Gastrocnemius medialis (tissue), 4 donors: ENCODE measurements around the gene KIAA1614. TPM values are rescaled to one million over a fixed set of nuclear protein-coding genes. Genes with fewer than 3 reads are reported as not detected.

Experiments used
- ATAC-seq, 2 donors: fragments of 150-250 bp; one replicate each; pipeline ENCODE4 v1.9.1; 2016
- DNase-seq, 2 donors: peaks; one replicate each; pipeline ENCODE4 v3.0.0-alpha.2; 2019
- H3K27ac ChIP-seq, 4 donors: fragments of 200-600 bp; sonication (generic); 1 replicate in 1 of 4; 2 replicates in 3 of 4; pipeline ENCODE4 v1.5.1; 2016 to 2018; ENCODE audit warnings: mild to moderate bottlenecking in 2 of 4, moderate library complexity in 1 of 4
- H3K27me3 ChIP-seq, 3 donors: fragments of 200-600 bp; sonication (generic) in 2 of 3; 1 replicate in 1 of 3; 2 replicates in 2 of 3; pipeline versions ENCODE4 v1.5.1 to v1.6.0; 2016 to 2019; ENCODE audit warnings: mild to moderate bottlenecking in 1 of 3, moderate library complexity in 1 of 3
- H3K36me3 ChIP-seq, 2 donors: fragments of 200-600 bp; sonication (generic) in 1 of 2; one replicate each; pipeline ENCODE4 v1.5.1; 2017 to 2018
- H3K4me1 ChIP-seq, 2 donors: fragments of 200-600 bp; sonication (generic) in 1 of 2; one replicate each; pipeline ENCODE4 v1.5.1; 2016 to 2017; ENCODE audit warnings: mild to moderate bottlenecking in 2 of 2
- H3K4me3 ChIP-seq, 4 donors: fragments of 200-600 bp; sonication (generic) in 3 of 4; 1 replicate in 1 of 4; 2 replicates in 3 of 4; pipeline ENCODE4 v1.5.1; 2016 to 2019; ENCODE audit warnings: mild to moderate bottlenecking in 2 of 4
- H3K9me3 ChIP-seq, 3 donors: fragments of 200-600 bp; sonication (generic) in 2 of 3; 1 replicate in 1 of 3; 2 replicates in 2 of 3; pipeline ENCODE4 v1.5.1; 2016 to 2019
- POLR2A ChIP-seq, 2 donors: fragments of 450-650 bp; IDR thresholded peaks; one replicate each; pipeline ENCODE4 v1.6.1; 2017; ENCODE audit warnings: antibody characterized with exemption in 2 of 2, mild to moderate bottlenecking in 2 of 2, moderate library complexity in 2 of 2
- in situ Hi-C, 4 donors: fragments of 200-750 bp; cut with MboI; loops; one replicate each; pipeline versions ENCODE4 v1.15.0 to v1.8.0; 2017; ENCODE audit warnings: low sequenced_read_pairs in 4 of 4
- intact Hi-C: fragments of 100-400 bp; cut with DNase I; formaldehyde crosslinking; loops from one replicate; pipeline ENCODE4 v1.15.1; 2023; ENCODE audit warnings: low total_unique reads
- total RNA-seq, 4 donors: library from RNA; depleted of rRNA; stranded (reverse); fragments of >200 nt; gene quantifications; one replicate each; pipeline versions ENCODE4 v1.1.0 to v1.2.3, GENCODE V29; 2016
- TF ChIP-seq, protein P1 (sequence below), 5 experiments: fragments of 450-650 bp in 3 of 5; fragments of 200-600 bp in 2 of 5; sonication (generic) in 2 of 5; IDR thresholded peaks in 4 of 5; conservative IDR thresholded peaks in 1 of 5; 1 replicate in 4 of 5; 2 replicates in 1 of 5; pipeline ENCODE4 v1.5.1; 2016 to 2019; ENCODE audit warnings: antibody characterized with exemption in 5 of 5, mild to moderate bottlenecking in 3 of 5, moderate library complexity in 3 of 5

KIAA1614 gene
- total RNA-seq, 4 donors from 2014 or later: 0.51 to 3.3 (median 1.3) TPM

DNA sequence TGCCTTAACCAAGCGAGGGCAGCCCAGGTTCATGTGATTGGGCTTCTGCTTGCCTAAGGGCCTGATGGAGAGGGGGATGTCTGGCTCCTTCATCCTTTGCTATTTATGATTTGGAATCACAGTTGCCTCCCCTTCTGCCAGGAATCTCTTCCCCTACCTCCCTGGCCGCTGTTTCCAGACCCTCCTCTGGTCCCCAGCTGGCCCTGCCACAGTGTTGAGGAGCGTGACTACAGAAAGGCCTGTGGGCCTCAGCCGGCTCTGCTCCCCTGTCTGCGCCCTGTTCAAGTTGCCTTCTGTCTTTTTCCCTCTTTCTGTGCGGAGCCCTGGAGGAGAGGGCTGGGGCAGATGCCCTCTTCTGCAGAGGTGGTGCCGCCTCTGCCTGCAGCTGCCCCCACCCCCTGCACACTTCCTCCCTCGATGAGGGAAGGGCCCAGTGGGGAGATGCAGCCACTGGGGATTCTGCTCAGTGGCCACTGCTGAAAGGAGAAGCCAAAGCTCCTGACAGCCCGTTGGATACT lies 6.5 kb downstream of the KIAA1614 start:
- Histone ChIP-seq H3K36me3 (no peaks in the 10 kb centered on the region), H3K27me3 (no peaks in the 10 kb centered on the region), H3K4me3 (no peak overlapping the region), H3K4me1 (no peaks in the 10 kb centered on the region), H3K27ac (no peak overlapping the region), H3K9me3 (no peaks in the 10 kb centered on the region)
- intact Hi-C loops (no loop called here), in situ Hi-C loops (no loop called here)
- ATAC-seq (no peak), DNase-seq (no peak)
- TF ChIP-seq POLR2A (IDR thresholded peaks at IDR 0.05): no peak
- TF ChIP-seq, protein P1, sequence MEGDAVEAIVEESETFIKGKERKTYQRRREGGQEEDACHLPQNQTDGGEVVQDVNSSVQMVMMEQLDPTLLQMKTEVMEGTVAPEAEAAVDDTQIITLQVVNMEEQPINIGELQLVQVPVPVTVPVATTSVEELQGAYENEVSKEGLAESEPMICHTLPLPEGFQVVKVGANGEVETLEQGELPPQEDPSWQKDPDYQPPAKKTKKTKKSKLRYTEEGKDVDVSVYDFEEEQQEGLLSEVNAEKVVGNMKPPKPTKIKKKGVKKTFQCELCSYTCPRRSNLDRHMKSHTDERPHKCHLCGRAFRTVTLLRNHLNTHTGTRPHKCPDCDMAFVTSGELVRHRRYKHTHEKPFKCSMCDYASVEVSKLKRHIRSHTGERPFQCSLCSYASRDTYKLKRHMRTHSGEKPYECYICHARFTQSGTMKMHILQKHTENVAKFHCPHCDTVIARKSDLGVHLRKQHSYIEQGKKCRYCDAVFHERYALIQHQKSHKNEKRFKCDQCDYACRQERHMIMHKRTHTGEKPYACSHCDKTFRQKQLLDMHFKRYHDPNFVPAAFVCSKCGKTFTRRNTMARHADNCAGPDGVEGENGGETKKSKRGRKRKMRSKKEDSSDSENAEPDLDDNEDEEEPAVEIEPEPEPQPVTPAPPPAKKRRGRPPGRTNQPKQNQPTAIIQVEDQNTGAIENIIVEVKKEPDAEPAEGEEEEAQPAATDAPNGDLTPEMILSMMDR (IDR thresholded peaks at IDR 0.05 in 4 of 5, conservative IDR thresholded peaks at IDR 0.05 in 1 of 5): no peak

DNA sequence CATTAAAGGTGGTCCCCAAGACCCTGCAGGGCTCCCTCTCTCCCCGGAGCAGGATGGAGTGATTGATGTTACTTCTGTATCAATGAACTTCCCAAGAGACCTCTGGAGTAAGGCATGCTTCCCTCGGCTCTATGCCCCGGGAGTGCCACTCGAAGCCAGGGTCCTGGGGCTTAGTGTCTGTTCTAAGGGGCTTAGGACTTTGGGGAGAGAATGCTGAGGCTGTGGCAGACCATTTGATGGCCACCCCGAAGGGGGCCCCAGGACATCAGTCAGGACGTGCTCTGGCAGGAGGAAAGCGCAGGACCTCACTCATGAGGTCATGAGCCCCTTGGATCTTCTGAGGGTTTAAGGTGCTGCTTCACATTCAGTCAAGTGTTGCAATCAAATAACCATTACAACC lies 7.5 kb downstream of the KIAA1614 start:
- in situ Hi-C loops (no loop called here), intact Hi-C loops (no loop called here)
- H3K27ac ChIP-seq: no peak overlapping the region
- DNase-seq (no peak), ATAC-seq (no peak)
- no peak overlapping the region for H3K4me3 ChIP-seq
- no peaks in the 10 kb centered on the region for H3K27me3 ChIP-seq
- H3K4me1 ChIP-seq: no peaks in the 10 kb centered on the region
- no peaks in the 10 kb centered on the region for H3K36me3 ChIP-seq
- no peak for TF ChIP-seq POLR2A (IDR thresholded peaks at IDR 0.05)
- TF ChIP-seq, protein P1 (IDR thresholded peaks at IDR 0.05 in 4 of 5, conservative IDR thresholded peaks at IDR 0.05 in 1 of 5): no peak
- H3K9me3 ChIP-seq: no peaks in the 10 kb centered on the region

DNA sequence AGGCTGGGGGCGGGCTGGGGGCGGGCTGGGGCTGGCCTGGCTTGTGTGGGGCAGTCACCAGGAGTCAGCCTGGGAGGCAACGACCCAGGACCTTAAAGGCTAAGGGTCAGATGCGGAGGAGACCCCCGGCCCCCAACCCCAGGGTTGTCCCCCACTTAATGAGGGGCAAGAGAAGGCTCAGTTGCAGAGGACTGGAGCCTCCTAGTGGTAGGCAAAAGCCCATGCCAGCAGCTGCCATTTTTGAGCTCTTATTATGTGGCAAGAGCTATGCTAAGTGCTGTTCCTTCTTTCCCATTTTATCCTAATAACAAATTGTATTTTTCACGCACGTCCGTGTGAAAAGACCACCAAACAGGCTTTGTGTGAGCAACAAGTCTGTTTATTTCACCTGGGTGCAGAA lies 8.0 kb downstream of the KIAA1614 start:
- Histone ChIP-seq H3K4me3 (no peak overlapping the region), H3K4me1 (peaks cover 0 to 3% of the 10 kb centered on the region in 2 donors), H3K9me3 (no peaks in the 10 kb centered on the region), H3K27me3 (no peaks in the 10 kb centered on the region), H3K27ac (no peak overlapping the region), H3K36me3 (no peaks in the 10 kb centered on the region)
- in situ Hi-C loops: no loop called here
- ATAC-seq: no peak
- TF ChIP-seq, protein P1 (IDR thresholded peaks at IDR 0.05 in 4 of 5, conservative IDR thresholded peaks at IDR 0.05 in 1 of 5): peak in 1 of 5 experiments; percentile 13
- no peak for TF ChIP-seq POLR2A (IDR thresholded peaks at IDR 0.05)
- DNase-seq: no peak
- intact Hi-C loops: no loop called here

DNA sequence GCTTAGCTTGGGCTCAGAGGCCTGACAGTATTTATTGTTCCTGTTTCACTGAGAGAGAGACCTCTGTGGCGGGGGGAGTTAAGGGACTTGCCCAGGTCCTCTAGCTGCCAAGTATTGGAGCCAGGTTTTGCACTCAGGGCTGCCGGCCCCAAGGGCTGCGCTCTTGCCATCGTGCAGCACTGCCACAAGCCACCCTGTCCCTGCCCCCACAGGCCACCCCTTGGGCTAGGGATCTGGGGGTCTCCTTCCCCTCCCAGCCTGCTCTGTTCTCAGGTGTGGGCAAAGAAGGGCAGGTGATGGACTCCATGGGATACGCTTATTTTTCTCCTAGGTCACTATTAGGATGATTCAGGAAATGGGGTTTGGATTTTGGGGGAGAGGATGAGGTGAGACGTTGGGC lies 8.7 kb downstream of the KIAA1614 start:
- intact Hi-C loops (no loop called here), in situ Hi-C loops (no loop called here)
- TF ChIP-seq, protein P1 (IDR thresholded peaks at IDR 0.05 in 4 of 5, conservative IDR thresholded peaks at IDR 0.05 in 1 of 5): no peak
- no peak for TF ChIP-seq POLR2A (IDR thresholded peaks at IDR 0.05)
- H3K4me3 ChIP-seq: no peak overlapping the region
- no peaks in the 10 kb centered on the region for H3K27me3 ChIP-seq
- peaks cover 5 to 9% of the 10 kb centered on the region in 2 donors for H3K4me1 ChIP-seq
- H3K9me3 ChIP-seq: no peaks in the 10 kb centered on the region
- no peak for DNase-seq
- no peak overlapping the region for H3K27ac ChIP-seq
- ATAC-seq: no peak
- no peaks in the 10 kb centered on the region for H3K36me3 ChIP-seq
